Endothelial cell of umbilical vein (primary cell): ENCODE results near the gene MAP4K2.

Source experiments
- EZH2 ChIP-seq: IDR thresholded peaks from 2 replicates; pipeline ENCODE4 v1.6.1; 2012; ENCODE audit warnings: borderline replicate concordance, low read depth, mild to moderate bottlenecking, moderate library complexity, low read length, inconsistent platforms; ENCODE audit not compliant: severe bottlenecking
- JUN ChIP-seq: IDR thresholded peaks from 2 replicates; pipeline ENCODE4 v1.6.1; 2011; ENCODE audit warnings: borderline replicate concordance, low read depth; ENCODE audit not compliant: insufficient read length, insufficient read depth
- MYC ChIP-seq: IDR thresholded peaks from one replicate; pipeline ENCODE4 v1.6.1; 2011; ENCODE audit warnings: mild to moderate bottlenecking, low read depth, low read length
- POLR2A ChIP-seq: IDR thresholded peaks from 2 replicates; pipeline ENCODE4 v1.6.1; 2012; ENCODE audit warnings: low read depth, mild to moderate bottlenecking, control low read depth, low read length
- POLR2AphosphoS5 ChIP-seq: IDR thresholded peaks from 2 replicates; pipeline ENCODE4 v1.6.1; 2012; ENCODE audit warnings: low read depth, mild to moderate bottlenecking, control low read depth, low read length, moderate library complexity; ENCODE audit not compliant: insufficient read depth
- TF ChIP-seq, protein P1 (sequence below), 2 donors: IDR thresholded peaks; 1 replicate in 1 of 2; 2 replicates in 1 of 2; pipeline ENCODE4 v1.5.1; 2011; ENCODE audit warnings: low read length in 2 of 2, mild to moderate bottlenecking in 2 of 2, moderate library complexity in 2 of 2, control low read depth in 1 of 2, inconsistent platforms in 1 of 2, low read depth in 1 of 2; ENCODE audit not compliant: insufficient read depth in 1 of 2; ENCODE audit errors: extremely low read depth in 1 of 2
- TF ChIP-seq, protein P2 (sequence below): IDR thresholded peaks from 2 replicates; pipeline ENCODE4 v1.6.1; 2011; ENCODE audit not compliant: insufficient read depth, insufficient read length

DNA sequence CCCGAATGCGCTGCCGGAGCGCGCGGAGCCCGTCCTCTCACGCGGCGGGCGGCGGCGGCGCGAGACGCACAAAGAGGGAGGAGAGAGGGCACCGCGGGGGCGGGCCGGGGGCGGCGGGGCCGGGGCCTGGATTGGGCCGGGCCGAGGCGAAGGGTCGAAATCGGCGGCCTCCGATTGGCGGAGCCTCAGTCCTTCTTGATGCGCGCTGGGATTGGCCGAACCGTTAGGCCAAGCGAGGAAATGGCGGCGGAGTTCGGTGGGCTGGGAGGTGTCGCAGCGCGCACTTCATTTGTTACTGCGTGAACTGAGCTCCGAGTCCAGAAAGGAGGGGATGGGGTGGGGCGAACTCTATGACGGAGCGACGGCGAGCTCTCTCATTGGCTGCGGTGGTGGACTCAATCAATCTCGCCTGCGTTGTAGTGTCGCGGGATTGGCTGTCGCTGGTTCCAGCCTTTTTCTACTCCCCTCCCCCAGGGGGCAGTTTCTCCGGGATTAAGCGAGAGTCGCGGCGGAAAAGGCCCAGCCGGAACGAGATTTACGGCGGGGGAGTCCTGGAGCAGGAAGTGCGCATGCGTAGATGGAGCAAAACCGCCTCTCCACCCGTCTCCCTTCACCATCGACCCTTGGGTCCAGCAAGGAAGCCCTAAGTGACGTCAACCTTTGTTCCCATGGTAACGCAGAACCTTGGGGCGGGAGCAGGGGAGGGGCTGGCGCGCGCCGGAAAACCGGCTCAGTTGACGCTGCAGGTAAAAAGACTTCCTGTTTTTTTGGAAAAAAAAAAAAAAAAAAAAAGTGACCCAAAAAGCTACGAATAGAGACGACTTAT lies 24.3 kb downstream of the MAP4K2 start, which contains the start of gene SF1:
- TF ChIP-seq, protein P1, sequence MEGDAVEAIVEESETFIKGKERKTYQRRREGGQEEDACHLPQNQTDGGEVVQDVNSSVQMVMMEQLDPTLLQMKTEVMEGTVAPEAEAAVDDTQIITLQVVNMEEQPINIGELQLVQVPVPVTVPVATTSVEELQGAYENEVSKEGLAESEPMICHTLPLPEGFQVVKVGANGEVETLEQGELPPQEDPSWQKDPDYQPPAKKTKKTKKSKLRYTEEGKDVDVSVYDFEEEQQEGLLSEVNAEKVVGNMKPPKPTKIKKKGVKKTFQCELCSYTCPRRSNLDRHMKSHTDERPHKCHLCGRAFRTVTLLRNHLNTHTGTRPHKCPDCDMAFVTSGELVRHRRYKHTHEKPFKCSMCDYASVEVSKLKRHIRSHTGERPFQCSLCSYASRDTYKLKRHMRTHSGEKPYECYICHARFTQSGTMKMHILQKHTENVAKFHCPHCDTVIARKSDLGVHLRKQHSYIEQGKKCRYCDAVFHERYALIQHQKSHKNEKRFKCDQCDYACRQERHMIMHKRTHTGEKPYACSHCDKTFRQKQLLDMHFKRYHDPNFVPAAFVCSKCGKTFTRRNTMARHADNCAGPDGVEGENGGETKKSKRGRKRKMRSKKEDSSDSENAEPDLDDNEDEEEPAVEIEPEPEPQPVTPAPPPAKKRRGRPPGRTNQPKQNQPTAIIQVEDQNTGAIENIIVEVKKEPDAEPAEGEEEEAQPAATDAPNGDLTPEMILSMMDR (IDR thresholded peaks at IDR 0.05; ENCODE audit: extremely low read depth in 1 of 2, insufficient read depth in 1 of 2, low read depth in 1 of 2, low read length in 2 of 2), result no peak
- TF ChIP-seq POLR2AphosphoS5, result no peak
- TF ChIP-seq JUN, result peak; percentile 44
- TF ChIP-seq EZH2, result no peak
- no peak for TF ChIP-seq MYC
- TF ChIP-seq, protein P2, sequence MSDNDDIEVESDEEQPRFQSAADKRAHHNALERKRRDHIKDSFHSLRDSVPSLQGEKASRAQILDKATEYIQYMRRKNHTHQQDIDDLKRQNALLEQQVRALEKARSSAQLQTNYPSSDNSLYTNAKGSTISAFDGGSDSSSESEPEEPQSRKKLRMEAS, result no peak
- TF ChIP-seq POLR2A, result peak; percentile 72
